Measurements from ENCODE around the gene PTPN20.

The PTPN20 gene

GRCh38 chr10:47047577-47048525 is 136.6 kb downstream of the PTPN20 start:
- DNase-seq (ENCODE audit: low spot score), result peak; percentile 85

DNA sequence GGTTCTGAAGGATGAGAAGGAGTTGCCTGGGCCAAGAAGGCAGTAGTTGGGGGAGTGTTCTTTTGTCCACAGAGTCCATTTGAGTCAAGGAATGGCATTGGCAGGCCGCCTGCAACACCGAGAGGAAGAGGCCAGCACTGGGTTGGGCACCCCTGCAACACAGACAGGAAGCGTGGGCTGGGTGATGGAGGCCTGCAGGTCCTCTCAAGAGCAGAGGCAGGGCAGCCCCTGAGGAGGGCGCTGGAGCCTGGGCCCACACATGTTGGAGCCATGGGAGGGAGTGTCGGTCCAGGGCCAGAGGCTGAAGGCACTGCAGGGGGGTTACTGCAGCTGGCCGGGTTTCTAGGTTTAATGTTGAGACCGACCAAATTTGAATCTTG is 137.3 kb downstream of the PTPN20 start:
- no peak for DNase-seq (ENCODE audit: low spot score)

- no peak for DNase-seq (ENCODE audit: low spot score)
Observed at GRCh38 chr10:47049056-47049851, 138.0 kb downstream of the PTPN20 start.

GRCh38 chr10:47049906-47050305 is 138.7 kb downstream of the PTPN20 start:
- DNase-seq (ENCODE audit: low spot score), result no peak

GRCh38 chr10:47050618-47051455 is 139.6 kb downstream of the PTPN20 start:
- no peak for DNase-seq (ENCODE audit: low spot score)

DNA sequence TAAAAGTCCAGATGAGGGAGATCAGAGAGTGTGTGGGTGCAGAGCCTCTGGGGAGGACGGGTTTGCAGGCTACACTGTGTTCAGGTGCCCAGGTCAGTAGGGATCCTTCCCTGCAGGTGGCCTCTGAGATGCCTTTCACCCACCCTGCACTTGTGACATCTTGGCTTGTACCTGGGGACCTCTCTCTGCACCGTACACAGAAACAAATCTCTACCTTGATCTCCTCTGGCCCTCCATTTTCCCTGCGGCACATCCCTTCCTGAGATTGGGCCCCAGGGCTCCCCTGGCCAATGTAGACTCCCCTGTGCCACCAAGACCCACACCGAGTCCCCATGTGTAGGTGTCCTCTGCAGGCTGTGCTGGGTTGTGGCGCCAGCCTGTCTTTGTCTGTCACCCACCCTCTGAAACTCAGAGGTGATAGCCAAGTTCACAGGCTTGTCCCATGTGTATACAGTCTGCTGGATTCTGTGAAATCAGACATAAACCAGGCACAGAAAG is 140.6 kb downstream of the PTPN20 start:
- DNase-seq (ENCODE audit: low spot score), result no peak

All from AG20443 (cell line).